ENCODE results near the gene CCSER2.
"Not testable (repeated sequence)": the region's sequence is repeated elsewhere in the genome, so short reads cannot be mapped to it uniquely, and the experiment has no call there.

CCSER2 gene

DNA sequence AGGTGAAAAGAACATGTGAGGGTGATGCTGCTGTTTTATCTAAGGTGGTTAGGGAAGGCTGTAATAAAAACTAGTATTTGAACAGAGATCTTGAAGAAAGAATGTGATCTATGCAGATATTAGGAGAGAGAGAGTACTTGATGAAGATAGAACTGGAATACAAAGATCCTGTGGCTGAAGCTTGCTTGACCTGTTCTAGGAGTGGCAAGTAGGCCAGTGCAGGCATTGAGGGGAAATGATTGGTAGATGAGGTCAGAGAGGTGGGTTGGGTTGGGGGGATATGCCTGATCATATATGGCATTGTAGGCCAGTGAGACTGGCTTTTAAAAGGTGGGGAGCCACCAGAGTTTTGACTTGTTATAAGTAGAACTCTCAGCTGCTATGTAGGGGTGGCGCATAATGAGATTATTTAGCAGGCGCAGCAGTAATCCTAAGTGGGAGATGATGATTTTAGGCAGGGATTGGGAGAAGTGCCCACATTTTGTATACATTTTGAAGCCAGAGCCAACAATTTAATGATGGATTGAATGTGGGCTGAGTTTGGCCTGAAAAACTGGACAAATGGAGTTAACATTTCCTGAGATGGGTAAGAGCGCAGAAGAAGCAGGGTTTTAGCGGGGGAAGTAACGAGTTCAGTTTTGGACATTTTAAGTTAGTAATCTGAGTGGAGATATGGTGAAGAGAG lies 8.2 kb downstream of the CCSER2 start:
- Histone ChIP-seq H3K36me3 (ENCODE audit: insufficient read depth, low read length) (no peaks in the 10 kb centered on the region), H3K4me1 (ENCODE audit: control insufficient read depth, insufficient read depth, low read length, unreplicated experiment) (peaks cover 31% of the 10 kb centered on the region), H3K4me3 (ENCODE audit: low read depth, low read length) (no peak overlapping the region), H3K79me2 (ENCODE audit: control insufficient read depth, insufficient read depth, low read length, unreplicated experiment) (peaks cover 78% of the 10 kb centered on the region), H3K27me3 (ENCODE audit: insufficient read depth, low read length) (no peaks in the 10 kb centered on the region), H2AFZ (ENCODE audit: low read length, unreplicated experiment) (no peak overlapping the region), H3K27ac (ENCODE audit: low read depth, low read length) (peak overlapping the region; percentile 18; the same call in 1 of the 2 replicates)

DNA sequence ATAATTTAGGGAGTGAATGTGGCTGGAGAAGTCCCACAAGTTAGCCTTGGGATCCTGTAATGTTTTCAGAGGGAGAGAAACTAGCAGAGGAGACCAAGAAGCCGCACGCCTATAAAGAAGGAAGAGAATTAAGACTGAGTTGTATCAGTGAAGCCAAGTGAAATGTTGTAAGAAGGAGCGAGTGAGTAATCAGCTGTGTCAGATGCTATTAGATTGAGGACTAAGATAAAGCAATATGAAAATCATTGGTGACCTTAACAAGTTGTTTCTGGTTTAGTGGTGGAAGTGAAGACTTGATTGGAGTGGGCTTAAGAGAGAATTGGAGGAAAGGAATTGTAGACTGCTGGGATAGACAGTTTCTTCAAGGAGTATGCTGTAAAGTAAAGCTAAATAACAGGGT lies 8.8 kb downstream of the CCSER2 start:
- Histone ChIP-seq H2AFZ (ENCODE audit: low read length, unreplicated experiment) (no peak overlapping the region), H3K79me2 (ENCODE audit: control insufficient read depth, insufficient read depth, low read length, unreplicated experiment) (peaks cover 78% of the 10 kb centered on the region), H3K27ac (ENCODE audit: low read depth, low read length) (peak overlapping the region; percentile 18; the same call in 1 of the 2 replicates), H3K4me1 (ENCODE audit: control insufficient read depth, insufficient read depth, low read length, unreplicated experiment) (peaks cover 31% of the 10 kb centered on the region), H3K36me3 (ENCODE audit: insufficient read depth, low read length) (no peaks in the 10 kb centered on the region), H3K27me3 (ENCODE audit: insufficient read depth, low read length) (no peaks in the 10 kb centered on the region), H3K4me3 (ENCODE audit: low read depth, low read length) (no peak overlapping the region)

DNA sequence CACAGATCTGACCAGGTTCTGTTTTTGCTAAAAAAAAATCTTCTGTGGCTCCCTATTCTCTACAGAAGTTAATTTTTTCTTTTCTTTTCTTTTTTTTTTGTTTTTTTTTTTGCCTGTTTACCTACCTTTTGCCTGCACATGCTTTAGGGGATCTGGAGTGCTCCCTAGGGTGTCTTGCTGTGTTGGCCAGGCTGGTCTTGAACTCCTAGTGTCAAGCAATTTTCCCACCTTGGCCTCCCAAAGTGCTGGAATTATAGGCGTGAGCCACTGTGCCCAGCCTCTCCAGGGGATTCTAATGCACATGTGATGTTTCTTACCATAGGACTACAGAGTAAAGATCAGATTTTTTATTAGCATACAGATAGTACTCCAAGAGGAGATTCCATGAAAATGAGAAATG lies 10.6 kb downstream of the CCSER2 start:
- peaks cover 84% of the 10 kb centered on the region for H3K79me2 ChIP-seq (ENCODE audit: control insufficient read depth, insufficient read depth, low read length, unreplicated experiment)
- H3K27me3 ChIP-seq (ENCODE audit: insufficient read depth, low read length), result no peaks in the 10 kb centered on the region
- H3K4me1 ChIP-seq (ENCODE audit: control insufficient read depth, insufficient read depth, low read length, unreplicated experiment), result peaks cover 27% of the 10 kb centered on the region
- H3K4me3 ChIP-seq (ENCODE audit: low read depth, low read length), result no peak overlapping the region
- H2AFZ ChIP-seq (ENCODE audit: low read length, unreplicated experiment), result no peak overlapping the region
- H3K36me3 ChIP-seq (ENCODE audit: insufficient read depth, low read length), result no peaks in the 10 kb centered on the region
- no peak overlapping the region for H3K27ac ChIP-seq (ENCODE audit: low read depth, low read length)

DNA sequence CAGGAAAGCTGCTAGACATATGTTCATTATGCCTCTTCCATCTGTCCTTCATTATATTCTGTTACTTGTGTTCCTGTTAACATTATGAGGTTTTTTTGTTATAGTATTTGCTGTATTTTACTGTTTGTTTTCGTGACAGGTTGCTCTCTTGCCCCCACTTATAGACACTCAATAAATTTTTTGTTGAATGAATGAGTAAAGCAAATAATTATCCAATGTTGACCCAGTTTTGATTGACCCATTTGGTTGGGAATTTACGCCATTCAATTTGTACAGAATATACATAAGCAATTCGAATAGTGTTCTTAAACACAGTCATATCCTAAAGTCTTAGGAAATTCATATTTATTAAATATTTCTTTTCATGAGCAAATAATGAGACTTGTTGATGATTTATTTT lies 11.8 kb downstream of the CCSER2 start:
- H3K4me1 ChIP-seq (ENCODE audit: control insufficient read depth, insufficient read depth, low read length, unreplicated experiment), result peaks cover 27% of the 10 kb centered on the region
- H3K79me2 ChIP-seq (ENCODE audit: control insufficient read depth, insufficient read depth, low read length, unreplicated experiment), result peaks cover 83% of the 10 kb centered on the region
- H3K36me3 ChIP-seq (ENCODE audit: insufficient read depth, low read length), result no peaks in the 10 kb centered on the region
- no peak overlapping the region for H3K4me3 ChIP-seq (ENCODE audit: low read depth, low read length)
- H3K27ac ChIP-seq (ENCODE audit: low read depth, low read length), result no peak overlapping the region
- no peaks in the 10 kb centered on the region for H3K27me3 ChIP-seq (ENCODE audit: insufficient read depth, low read length)
- H2AFZ ChIP-seq (ENCODE audit: low read length, unreplicated experiment), result no peak overlapping the region

- H3K79me2 ChIP-seq (ENCODE audit: control insufficient read depth, insufficient read depth, low read length, unreplicated experiment), result peaks cover 81% of the 10 kb centered on the region
Observed at GRCh38 chr10:84340632-84341537, 12.5 kb downstream of the CCSER2 start.

GRCh38 chr10:84341538-84341856 lies 13.1 kb downstream of the CCSER2 start:
- Histone ChIP-seq H2AFZ (ENCODE audit: low read length, unreplicated experiment) (no peak overlapping the region), H3K27me3 (ENCODE audit: insufficient read depth, low read length) (no peaks in the 10 kb centered on the region), H3K4me3 (ENCODE audit: low read depth, low read length) (no peak overlapping the region), H3K36me3 (ENCODE audit: insufficient read depth, low read length) (no peaks in the 10 kb centered on the region), H3K79me2 (ENCODE audit: control insufficient read depth, insufficient read depth, low read length, unreplicated experiment) (peaks cover 78% of the 10 kb centered on the region), H3K27ac (ENCODE audit: low read depth, low read length) (no peak overlapping the region), H3K4me1 (ENCODE audit: control insufficient read depth, insufficient read depth, low read length, unreplicated experiment) (peaks cover 18% of the 10 kb centered on the region)

More at GRCh38 chr10:84340632-84341537, 12.5 kb downstream of the CCSER2 start:
- Histone ChIP-seq H3K36me3 (ENCODE audit: insufficient read depth, low read length) (no peaks in the 10 kb centered on the region), H3K4me1 (ENCODE audit: control insufficient read depth, insufficient read depth, low read length, unreplicated experiment) (peaks cover 24% of the 10 kb centered on the region), H3K27me3 (ENCODE audit: insufficient read depth, low read length) (no peaks in the 10 kb centered on the region), H3K27ac (ENCODE audit: low read depth, low read length) (no peak overlapping the region), H3K4me3 (ENCODE audit: low read depth, low read length) (no peak overlapping the region), H2AFZ (ENCODE audit: low read length, unreplicated experiment) (no peak overlapping the region)

GRCh38 chr10:84341983-84342382 lies 13.6 kb downstream of the CCSER2 start:
- Histone ChIP-seq H3K27ac (ENCODE audit: low read depth, low read length) (no peak overlapping the region), H2AFZ (ENCODE audit: low read length, unreplicated experiment) (no peak overlapping the region), H3K79me2 (ENCODE audit: control insufficient read depth, insufficient read depth, low read length, unreplicated experiment) (peaks cover 76% of the 10 kb centered on the region), H3K36me3 (ENCODE audit: insufficient read depth, low read length) (no peaks in the 10 kb centered on the region), H3K4me3 (ENCODE audit: low read depth, low read length) (no peak overlapping the region), H3K27me3 (ENCODE audit: insufficient read depth, low read length) (no peaks in the 10 kb centered on the region), H3K4me1 (ENCODE audit: control insufficient read depth, insufficient read depth, low read length, unreplicated experiment) (peaks cover 14% of the 10 kb centered on the region)

DNA sequence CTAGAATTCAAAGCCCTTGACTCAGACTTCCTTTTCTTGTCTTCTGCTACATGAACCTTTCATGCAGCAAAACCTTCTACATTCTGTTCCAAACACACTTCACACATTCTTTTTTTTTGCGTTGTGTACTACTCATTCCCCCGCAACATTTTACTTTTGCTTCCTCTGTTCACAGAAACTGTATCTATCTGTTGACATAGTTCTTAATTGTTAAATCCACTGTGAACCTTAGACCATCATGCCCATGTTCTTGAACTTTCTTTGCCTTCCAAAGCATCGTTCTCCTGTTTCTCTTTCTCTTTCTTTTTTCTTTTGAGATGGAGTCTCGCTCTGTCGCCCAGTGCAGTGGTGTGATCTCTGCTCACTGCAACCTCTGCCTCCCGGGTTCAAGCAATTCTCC lies 14.2 kb downstream of the CCSER2 start:
- H3K4me1 ChIP-seq (ENCODE audit: control insufficient read depth, insufficient read depth, low read length, unreplicated experiment), result peaks cover 8% of the 10 kb centered on the region
- H3K36me3 ChIP-seq (ENCODE audit: insufficient read depth, low read length), result no peaks in the 10 kb centered on the region
- no peak overlapping the region for H2AFZ ChIP-seq (ENCODE audit: low read length, unreplicated experiment)
- no peak overlapping the region for H3K27ac ChIP-seq (ENCODE audit: low read depth, low read length)
- H3K79me2 ChIP-seq (ENCODE audit: control insufficient read depth, insufficient read depth, low read length, unreplicated experiment), result peaks cover 74% of the 10 kb centered on the region
- H3K27me3 ChIP-seq (ENCODE audit: insufficient read depth, low read length), result no peaks in the 10 kb centered on the region
- no peak overlapping the region for H3K4me3 ChIP-seq (ENCODE audit: low read depth, low read length)

DNA sequence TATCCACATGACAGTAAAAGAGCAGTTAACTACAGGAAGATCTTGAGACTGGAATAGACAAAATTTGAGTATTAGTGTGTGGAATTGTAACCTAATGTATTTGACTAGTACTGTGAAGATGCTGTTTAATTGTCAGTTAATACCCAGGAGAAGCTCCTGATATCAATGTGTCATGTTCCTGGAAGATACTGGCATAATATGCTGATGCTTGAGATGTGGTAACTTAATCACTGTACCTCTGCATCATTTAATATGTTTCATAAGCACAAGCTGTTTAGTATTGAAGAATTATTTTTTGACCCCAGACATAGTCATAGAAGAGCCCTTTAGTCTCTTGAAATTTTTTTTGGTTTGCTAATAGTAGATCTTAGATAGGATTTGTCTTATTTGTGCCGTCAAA lies 15.4 kb downstream of the CCSER2 start:
- H3K27me3 ChIP-seq (ENCODE audit: insufficient read depth, low read length), result no peaks in the 10 kb centered on the region
- H3K36me3 ChIP-seq (ENCODE audit: insufficient read depth, low read length), result no peaks in the 10 kb centered on the region
- peaks cover 5% of the 10 kb centered on the region for H3K4me1 ChIP-seq (ENCODE audit: control insufficient read depth, insufficient read depth, low read length, unreplicated experiment)
- no peak overlapping the region for H3K27ac ChIP-seq (ENCODE audit: low read depth, low read length)
- H3K4me3 ChIP-seq (ENCODE audit: low read depth, low read length), result no peak overlapping the region
- H3K79me2 ChIP-seq (ENCODE audit: control insufficient read depth, insufficient read depth, low read length, unreplicated experiment), result peaks cover 64% of the 10 kb centered on the region
- H2AFZ ChIP-seq (ENCODE audit: low read length, unreplicated experiment), result no peak overlapping the region

GRCh38 chr10:84344526-84344925 lies 16.1 kb downstream of the CCSER2 start:
- peaks cover 12% of the 10 kb centered on the region for H3K4me1 ChIP-seq (ENCODE audit: control insufficient read depth, insufficient read depth, low read length, unreplicated experiment)
- H3K4me3 ChIP-seq (ENCODE audit: low read depth, low read length), result no peak overlapping the region
- no peaks in the 10 kb centered on the region for H3K27me3 ChIP-seq (ENCODE audit: insufficient read depth, low read length)
- no peak overlapping the region for H3K27ac ChIP-seq (ENCODE audit: low read depth, low read length)
- H2AFZ ChIP-seq (ENCODE audit: low read length, unreplicated experiment), result no peak overlapping the region
- H3K36me3 ChIP-seq (ENCODE audit: insufficient read depth, low read length), result no peaks in the 10 kb centered on the region
- H3K79me2 ChIP-seq (ENCODE audit: control insufficient read depth, insufficient read depth, low read length, unreplicated experiment), result peaks cover 67% of the 10 kb centered on the region

DNA sequence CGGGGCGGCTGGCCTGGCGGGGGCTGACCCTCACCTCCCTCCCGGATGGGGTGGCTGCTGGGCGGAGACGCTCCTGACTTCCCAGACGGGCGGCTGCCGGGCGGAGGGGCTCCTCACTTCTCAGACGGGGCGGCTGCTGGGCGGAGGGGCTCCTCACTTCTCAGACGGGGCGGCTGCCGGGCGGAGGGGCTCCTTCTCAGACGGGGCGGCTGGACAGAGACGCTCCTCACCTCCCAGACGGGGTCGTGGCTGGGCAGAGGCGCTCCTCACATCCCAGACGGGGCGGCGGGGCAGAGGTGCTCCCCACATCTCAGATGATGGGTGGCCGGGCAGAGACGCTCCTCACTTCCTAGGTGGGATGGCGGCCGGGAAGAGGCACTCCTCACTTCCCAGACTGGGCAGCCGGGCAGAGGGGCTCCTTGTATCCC lies 19.2 kb downstream of the CCSER2 start:
- not testable (repeated sequence) for H3K36me3 ChIP-seq (ENCODE audit: insufficient read depth, low read length); H2AFZ ChIP-seq (ENCODE audit: low read length, unreplicated experiment); H3K27ac ChIP-seq (ENCODE audit: low read depth, low read length); H3K27me3 ChIP-seq (ENCODE audit: insufficient read depth, low read length); H3K4me3 ChIP-seq (ENCODE audit: low read depth, low read length)
- H3K4me1 ChIP-seq (ENCODE audit: control insufficient read depth, insufficient read depth, low read length, unreplicated experiment), result peaks cover 14% of the 10 kb centered on the region
- H3K79me2 ChIP-seq (ENCODE audit: control insufficient read depth, insufficient read depth, low read length, unreplicated experiment), result peaks cover 56% of the 10 kb centered on the region

Data from ACC112 (cell line).